ENCODE data around the gene NECTIN4. TPM values are rescaled to one million over a fixed set of nuclear protein-coding genes. Genes with fewer than 3 reads are reported as not detected.

NECTIN4 gene
- total and polyA plus RNA-seq, 10 of the 15 experiments (the other 5 are each of a cell fraction or from before 2014, with no cell fraction given) = 2.8 to 8.7 (median 3.7) TPM

- TF ChIP-seq ATF3 (IDR thresholded peaks at IDR 0.05; ENCODE audit: borderline replicate concordance, extremely low read depth, low read depth, low read length) (no peak), RELB (IDR thresholded peaks at IDR 0.05; ENCODE audit: low read depth) (no peak)
Observed at GRCh38 chr1:161054805-161055204, 34.6 kb downstream of the NECTIN4 start (continued).

GRCh38 chr1:161054232-161054631, 35.1 kb downstream of the NECTIN4 start:
- FAIRE-seq (no peak), ATAC-seq (no peak), DNase-seq (ENCODE audit: low read depth, low spot score) (no peak)
- SMC1A ChIA-PET (ENCODE audit: uncharacterized antibody, unreplicated experiment) = no interaction called here
- H3K4me2 ChIP-seq (ENCODE audit: control insufficient read depth, insufficient read depth) = no peak overlapping the region
- no peaks in the 10 kb centered on the region for H3K9me3 ChIP-seq (replicated peaks; ENCODE audit: control insufficient read depth, insufficient read depth, low read length)
- H3K27me3 ChIP-seq (replicated peaks in 1 of 2; ENCODE audit: control insufficient read depth in 2 of 2, insufficient read depth in 2 of 2, low read length in 1 of 2) = no peaks in the 10 kb centered on the region
- TF ChIP-seq ZNF24 (IDR thresholded peaks at IDR 0.05) (no peak), HCFC1 (IDR thresholded peaks at IDR 0.05; ENCODE audit: low read length) (no peak), JUND (IDR thresholded peaks at IDR 0.05; ENCODE audit: low read depth, low read length) (no peak), SIN3A (IDR thresholded peaks at IDR 0.05; ENCODE audit: low read depth, low read length) (no peak)
- no peak overlapping the region for H2AFZ ChIP-seq (ENCODE audit: control insufficient read depth, low read depth, low read length)
- intact Hi-C loops (cut with micrococcal nuclease; ENCODE audit: unreplicated experiment) = no loop called here
- 0 out of 2 replicates have a peak, but pooled peaks cover under 1% of the 10 kb centered on the region for H3K79me2 ChIP-seq (ENCODE audit: control insufficient read depth, insufficient read depth, low read length)
- in situ Hi-C loops (cut with MboI) = no loop called here
- RAD21 ChIA-PET (ENCODE audit: unreplicated experiment) = interaction anchor here (1.2 kb wide), 2 partner anchors 17 to 57 kb away, joined by 3 to 4 read pairs; no protein-coding TSS in a partner anchor
- no peak overlapping the region for H3K27ac ChIP-seq (ENCODE audit: control insufficient read depth, insufficient read depth)
- 99% methylated on average over 4 of the region's 4 CpGs for WGBS (ENCODE audit: insufficient coverage, insufficient replicate concordance, low lambda C conversion rate, missing lambda C conversion rate)
- no peak overlapping the region for H3K4me3 ChIP-seq
- BruUV-seq (replicated peaks) = no TSS peak
- H3K9ac ChIP-seq (ENCODE audit: control insufficient read depth, insufficient read depth, low read length) = no peak overlapping the region
- peaks cover 32 to 34% of the 10 kb centered on the region in 2 experiments for H3K36me3 ChIP-seq (ENCODE audit: control insufficient read depth in 2 of 2, insufficient read depth in 2 of 2, low read length in 1 of 2)
- POLR2A ChIA-PET = interaction anchor here (0.6 to 1.4 kb wide), 2 partner anchors 8 to 16 kb away, joined by 3 to 4 read pairs; no protein-coding TSS in a partner anchor
- H4K20me1 ChIP-seq (ENCODE audit: control insufficient read depth, insufficient read depth) = no peaks in the 10 kb centered on the region
- no peaks in the 10 kb centered on the region for H3K4me1 ChIP-seq (ENCODE audit: control insufficient read depth, insufficient read depth, low read length)
- CTCF ChIA-PET = no interaction called here

All from GM12878 (cell line).